NCI-H226 (cell line): ENCODE data around the gene CHMP1A.

Source experiments
- DNase-seq: peaks from one replicate; pipeline ENCODE4 v3.0.0-alpha.2; 2015

CHMP1A gene

DNA sequence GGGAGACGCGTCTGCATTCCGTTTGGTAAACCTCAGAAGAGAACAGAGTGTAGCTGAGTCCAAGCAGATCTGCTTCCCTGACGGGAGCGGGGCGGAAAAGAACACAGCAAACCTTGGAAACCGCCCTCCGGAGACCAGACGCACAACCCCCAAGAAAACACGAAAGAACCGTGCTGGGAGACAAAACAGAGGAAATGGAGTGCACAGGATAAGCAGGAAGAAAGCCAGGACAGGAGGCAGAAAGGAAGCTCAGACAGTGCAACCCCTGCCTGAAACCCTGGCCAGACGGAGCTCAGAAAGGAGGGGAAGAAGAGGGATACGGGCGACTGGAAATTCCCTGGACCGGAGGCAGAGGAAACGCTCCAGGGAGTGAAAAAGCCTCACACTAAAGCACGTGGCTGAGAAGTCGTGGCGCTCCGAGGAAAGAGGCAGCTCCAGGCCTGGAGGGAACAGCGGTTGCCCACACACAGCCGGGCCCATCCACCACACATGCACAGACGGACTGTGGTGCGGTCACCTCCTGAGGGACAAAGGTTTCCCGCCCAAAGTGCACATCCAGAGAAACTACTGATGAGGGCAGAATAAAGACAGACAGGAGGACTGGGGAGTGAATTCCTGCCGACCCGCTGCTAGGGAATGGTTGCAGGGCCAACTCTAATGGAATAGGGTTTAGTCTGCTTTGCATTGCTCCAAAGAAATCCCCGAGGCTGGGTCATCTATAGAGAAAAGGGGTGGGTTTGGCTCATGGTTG lies 33.8 kb downstream of the CHMP1A start:
- DNase-seq, result no peak

- DNase-seq, result no peak
Observed at GRCh38 chr16:89621698-89622409, 35.7 kb downstream of the CHMP1A start.

DNA sequence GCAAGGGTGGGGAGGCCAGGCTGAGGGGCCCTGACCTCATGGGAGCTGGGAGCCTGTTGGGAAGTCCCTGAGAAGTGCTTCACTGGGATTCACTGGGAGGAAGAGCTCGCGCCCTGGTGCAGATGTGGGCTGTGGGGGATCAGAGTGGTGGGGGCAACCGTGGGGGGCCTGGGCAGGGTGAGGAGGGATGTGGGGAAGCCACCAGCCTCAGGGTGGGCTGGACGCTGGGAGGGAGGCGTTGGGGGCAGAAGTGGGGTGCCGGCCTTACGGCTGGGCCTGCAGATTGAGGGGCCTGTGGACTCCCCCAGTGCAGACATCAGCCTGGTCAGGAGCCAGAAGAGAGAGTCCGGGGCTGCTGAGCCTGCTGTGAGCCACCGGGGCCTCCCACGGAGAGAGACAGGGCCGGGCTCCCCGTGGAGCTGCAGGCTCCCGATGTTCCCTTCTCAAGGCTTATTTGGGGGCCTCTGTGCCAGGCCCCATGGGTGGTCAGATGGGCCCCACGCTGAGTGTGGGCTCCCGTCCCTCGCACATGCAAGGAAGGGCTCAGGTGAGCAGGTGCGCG lies 36.3 kb downstream of the CHMP1A start:
- no peak for DNase-seq

GRCh38 chr16:89620406-89620841 lies 37.1 kb downstream of the CHMP1A start:
- DNase-seq, result no peak

DNA sequence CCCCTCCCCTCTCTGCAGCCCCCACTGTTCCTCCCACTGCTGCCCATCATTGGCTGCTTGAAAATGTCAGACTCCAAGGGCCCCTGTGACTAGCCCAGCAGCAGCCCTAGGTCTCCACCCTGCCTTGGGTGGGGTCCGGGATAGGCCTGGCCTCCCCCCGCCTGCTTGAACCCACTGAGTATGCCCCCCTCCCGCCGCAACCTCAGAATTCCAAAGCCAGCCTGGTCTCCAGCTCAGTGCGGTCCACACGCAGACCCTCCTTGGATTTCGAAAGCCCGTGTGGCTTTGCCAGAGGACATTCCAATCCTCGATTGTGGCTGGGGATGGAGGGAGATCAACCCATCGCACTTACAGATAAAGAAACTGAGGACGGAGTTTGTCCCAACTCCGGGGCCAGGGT lies 37.7 kb downstream of the CHMP1A start:
- DNase-seq, result no peak

DNA sequence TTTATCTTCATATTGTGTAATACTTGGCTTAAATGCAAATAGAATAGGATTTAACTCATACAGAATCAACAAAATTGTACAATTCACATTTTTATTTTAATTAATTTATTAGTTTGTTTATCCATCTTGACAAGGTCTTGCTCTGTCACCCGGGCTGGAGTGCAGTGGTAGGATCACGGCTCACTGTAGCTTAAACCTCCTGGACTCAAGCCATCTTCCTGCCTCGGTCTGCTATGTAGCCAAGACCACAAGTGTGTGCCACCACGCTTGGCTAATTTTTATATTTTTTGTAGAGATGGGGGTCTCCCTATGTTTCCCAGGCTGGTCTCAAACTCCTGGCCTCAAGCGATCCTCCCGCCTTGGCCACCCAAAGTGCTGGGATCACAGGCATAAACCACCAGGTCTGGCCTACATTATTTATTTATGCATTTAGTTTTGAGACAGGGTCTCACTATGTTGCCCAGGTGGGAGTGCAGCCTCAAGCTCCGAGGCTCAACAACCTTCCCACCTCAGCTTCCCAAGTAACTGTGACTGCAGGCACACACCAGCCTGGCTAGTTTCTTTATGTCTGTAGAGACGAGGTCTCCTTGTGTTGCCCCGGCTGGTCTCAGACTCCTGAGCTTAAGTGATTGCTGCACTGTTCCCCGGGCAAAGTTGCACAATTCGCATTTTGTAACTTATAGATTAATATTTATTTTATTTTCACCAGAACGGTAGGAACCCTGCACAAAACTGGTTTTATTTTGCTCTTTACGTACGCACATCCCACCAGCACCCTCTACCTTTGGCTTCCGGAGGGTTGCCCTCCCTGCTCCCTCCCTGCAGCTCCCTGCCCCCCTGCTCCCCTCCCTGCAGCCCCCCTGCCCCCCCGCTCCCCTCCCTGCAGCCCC lies 39.2 kb downstream of the CHMP1A start:
- no peak for DNase-seq

- DNase-seq, result no peak
Observed at GRCh38 chr16:89617036-89617435, 40.5 kb downstream of the CHMP1A start.

DNA sequence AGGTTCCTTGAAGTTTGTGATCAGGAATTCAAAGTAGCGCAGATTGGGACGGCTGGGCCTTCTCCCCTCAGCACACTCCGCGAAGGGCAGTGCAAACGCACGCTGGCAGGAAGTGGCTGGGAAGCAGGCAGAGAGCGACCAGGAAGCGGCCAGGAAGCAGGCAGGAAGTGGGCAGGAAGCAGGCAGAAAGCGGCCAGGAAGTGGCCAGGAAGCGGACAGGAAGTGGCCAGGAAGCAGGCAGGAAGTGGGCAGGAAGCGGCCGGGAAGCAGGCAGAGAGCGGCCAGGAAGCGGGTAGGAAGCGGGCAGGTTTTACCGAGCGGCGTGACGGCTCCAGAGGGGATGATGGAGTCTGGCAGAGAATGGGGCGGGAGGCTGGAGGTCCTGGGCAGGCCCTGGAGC lies 40.9 kb downstream of the CHMP1A start:
- no peak for DNase-seq

- no peak for DNase-seq
Observed at GRCh38 chr16:89615596-89616090, 41.9 kb downstream of the CHMP1A start.

DNA sequence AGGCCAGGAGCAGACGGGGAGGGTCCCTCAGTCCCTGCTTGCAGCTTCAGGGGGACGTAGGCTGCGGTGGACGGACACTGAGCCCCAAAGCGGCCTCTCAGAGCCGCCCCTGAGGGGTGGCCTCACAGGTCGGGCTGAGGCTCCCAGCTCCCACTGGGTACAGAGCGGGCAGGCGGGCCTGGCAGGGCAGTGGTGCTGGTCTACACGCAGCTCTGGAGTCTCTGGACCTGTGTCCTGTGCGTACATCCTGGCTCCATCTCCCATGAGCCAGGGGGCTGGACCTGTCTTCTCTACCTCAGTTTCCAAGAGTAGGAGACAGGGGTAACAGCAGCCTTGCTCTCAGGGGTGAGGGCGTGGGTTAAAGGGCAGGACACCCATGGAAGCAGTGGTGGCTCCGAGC lies 42.3 kb downstream of the CHMP1A start:
- DNase-seq, result no peak

DNA sequence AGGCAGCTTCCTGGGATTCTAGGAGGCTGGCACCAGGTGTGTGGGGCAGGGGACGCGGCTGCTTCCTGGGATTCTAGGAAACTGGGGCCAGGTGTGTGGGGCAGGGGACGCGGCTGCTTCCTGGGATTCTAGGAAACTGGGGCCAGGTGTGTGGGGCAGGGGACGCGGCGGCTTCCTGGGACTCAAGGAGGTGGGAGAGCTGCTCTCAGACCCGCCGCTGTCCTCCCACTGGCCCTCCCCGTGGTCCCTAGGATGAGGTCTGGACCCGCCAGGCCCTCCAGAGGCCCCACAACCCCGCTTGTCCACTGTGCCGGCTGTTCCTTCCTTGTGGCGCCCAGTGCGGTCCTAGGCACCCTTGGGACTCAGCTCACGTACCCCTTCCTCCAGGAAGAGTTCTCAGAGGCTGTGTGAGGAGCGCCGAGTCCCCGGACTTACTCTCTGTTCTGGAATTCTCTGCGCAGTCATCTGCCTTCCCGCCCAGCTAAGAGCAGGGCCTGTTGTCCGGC lies 43.5 kb downstream of the CHMP1A start:
- no peak for DNase-seq

DNA sequence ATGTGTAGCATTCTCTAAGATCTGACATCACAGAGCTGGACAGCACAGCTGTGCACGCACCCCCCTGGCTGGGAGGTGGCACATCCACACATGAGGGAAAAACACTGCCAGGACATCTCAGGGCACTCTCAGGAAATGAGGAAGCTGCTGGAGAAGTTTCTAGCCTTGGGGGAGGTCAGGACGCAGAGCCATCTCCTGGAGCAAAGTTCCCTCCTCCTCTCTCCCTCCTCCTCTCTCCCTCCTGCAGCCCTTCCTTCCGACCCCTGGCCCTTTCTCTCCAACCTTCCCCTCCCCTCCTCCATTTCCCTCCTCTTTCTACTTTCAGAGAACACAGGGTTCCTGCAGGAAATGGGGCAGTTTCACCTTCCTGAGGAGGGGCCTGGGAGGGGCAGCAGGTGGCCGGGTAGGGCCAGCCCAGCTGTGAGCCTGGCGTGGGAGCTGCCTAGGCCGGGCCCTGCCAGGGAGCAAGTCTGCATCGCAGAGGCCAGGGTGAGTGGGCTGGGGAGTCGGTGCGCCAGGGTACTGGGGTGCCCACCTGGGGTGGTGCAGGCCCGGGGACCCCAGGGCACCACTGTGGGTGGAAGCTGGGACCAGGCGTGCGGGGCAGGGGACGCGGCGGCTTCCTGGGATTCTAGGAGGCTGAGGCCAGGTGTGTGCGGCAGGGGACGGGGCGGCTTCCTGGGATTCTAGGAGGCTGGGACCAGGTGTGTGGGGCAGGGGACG lies 44.1 kb downstream of the CHMP1A start, which contains the start of gene DPEP1:
TSS of gene DPEP1 (plus strand) at position 412 of the 723 bp plus-strand sequence. CDS start 16,769 bp downstream, outside the sequence.
- peak; percentile 9 for DNase-seq

DNA sequence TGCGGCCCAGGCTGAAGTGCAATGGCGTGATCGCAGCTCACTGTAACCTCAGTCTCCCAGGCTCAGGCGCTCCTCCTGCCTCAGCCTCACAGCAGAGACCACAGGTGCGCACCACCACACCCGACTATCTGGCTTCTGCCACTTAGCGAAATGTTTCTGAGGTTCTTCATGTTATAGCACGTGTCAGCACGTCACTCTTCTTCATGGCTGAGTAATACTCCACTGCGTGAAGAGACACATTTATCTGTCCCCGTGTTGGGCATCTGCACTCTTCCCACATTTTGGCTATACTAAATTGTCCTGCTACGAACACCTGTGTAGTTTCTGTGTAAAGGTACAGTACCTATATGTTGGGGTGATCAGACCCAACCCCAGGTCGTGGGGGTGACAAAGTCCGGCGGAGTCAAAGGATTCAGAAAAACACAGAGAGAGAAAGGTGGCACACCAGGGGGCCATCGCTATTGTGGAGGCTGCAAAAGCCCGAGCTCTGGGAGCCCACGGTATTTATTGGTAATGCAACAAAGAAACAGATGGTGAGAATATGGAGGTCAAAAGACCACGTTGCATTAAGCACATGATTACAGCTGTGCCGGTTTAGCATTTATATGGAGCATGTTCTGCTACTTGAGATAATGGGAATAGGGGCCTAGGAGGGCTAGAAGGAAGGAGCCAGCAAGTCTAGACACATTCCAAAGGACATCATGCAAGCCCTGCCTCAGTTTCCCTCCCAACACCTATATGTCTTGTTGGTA lies 44.9 kb downstream of the CHMP1A start:
- no peak for DNase-seq

DNA sequence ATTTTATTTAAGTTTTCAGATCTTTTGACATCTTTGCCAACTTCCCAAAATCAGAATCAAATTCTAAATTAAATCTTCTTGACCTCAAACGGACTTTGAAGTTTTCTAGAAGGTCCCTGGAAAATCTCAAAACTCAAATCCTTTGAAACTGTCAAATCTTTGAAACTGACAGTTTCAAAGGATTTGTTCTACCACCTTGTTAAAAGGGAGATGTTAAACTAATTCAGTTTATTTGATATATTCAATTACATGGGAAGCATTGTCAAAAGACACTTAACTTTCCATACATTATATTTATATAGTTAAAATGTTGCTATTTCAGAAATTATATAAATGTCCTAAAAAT lies 47.4 kb downstream of the CHMP1A start:
- no peak for DNase-seq

DNA sequence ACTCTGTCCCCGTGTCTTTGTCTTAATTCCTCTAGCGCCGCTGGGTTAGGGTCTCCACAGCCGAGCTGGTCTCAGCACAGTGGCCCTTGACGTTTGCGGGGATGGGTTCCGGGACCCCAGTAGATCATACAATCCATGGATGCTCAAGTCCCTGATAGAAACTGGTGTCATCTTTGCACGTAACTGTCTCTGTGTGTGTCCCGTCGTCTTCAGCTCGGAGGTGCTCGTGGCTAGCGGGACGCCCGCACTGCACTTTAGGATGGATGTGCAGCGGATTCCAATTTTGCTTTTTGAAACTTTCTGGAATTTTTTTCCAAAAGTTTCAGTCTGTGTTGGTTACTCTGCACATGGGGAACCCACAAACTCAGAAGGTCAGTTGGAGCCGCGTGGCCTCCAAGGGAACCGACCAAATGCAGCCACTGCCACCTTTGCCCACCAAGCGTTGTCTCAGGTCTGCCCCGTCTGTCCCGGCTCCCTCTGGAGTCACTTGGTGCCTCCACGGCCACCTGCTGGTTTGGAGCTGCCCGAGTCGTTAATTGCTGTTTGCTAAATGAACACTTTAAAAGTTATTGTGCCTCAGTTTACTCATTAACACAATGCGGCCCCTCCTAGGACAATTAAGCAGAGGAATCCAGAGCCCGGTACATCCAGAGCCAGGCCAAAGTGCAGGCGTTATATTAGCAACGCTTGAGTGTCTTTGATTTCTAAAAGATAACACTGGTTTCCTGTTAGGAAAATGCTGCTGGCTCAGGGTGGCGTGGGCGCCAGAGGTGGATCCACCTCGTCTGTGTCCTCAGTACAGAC lies 49.4 kb downstream of the CHMP1A start:
- DNase-seq, result no peak

- no peak for DNase-seq
Observed at GRCh38 chr16:89607453-89607852, 50.1 kb downstream of the CHMP1A start.

GRCh38 chr16:89606006-89606405 lies 51.5 kb downstream of the CHMP1A start:
- DNase-seq, result no peak

DNA sequence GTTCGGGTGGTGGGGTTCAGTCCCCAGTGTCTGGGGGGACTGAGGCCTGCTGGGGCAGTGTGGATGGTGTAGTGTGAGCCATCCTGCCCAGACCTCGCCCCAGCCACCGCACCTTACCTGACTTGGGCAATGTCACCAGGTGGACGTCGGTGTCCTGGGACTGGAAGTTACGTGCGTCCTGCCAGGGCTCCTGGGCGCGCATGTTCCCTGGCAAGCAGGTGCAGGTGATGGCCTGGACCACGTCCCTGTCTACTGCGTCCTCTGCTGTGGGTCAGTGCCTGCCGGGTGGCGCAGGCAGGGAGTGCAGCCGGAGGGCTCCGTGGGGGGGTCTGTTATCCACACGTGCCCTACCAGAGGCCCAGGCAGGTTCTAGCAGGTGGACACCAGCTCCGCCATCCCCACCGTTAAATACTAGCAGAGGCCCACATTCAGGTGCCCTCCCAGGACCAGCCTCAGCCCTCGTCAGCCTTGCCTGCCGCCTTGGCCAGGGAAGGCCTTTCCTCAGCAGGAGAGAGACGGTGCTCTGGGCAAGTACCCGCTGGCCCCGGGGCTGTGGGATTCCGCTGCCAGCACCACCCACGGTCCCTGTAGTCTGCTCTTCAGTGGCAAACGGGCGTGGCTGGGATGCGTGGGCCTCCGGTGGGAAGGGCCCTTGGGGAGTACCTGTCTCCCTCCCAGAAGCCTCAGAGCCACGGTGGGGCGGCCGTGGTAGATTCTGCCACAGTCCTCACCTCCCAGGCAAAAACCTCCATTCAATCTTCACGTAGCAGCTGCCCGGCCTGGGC lies 52.1 kb downstream of the CHMP1A start:
- no peak for DNase-seq

DNA sequence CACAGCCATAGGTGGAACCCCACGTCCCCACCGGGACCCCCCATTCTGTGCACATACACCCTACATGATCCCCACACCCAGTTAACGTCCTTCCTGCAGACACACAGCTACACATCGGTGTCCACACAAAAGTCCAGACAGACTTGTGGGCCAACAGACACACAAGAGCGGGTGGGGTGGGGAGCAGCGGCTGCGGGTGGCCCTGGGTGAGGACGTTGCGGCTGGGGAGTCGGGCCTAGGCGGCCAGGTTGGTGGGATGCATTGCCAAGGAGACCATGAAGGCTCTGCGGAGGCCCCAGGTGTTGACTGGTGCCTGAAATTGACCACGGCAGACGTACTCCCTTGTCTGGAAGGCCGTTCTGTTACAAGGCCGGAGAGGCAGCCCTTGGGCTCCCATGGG lies 52.7 kb downstream of the CHMP1A start:
- no peak for DNase-seq
